HL-60 (cell line): Measurements from ENCODE around the gene UMPS.

Experiments
- DNase-seq, 2 experiments: peaks; one replicate each; pipeline ENCODE4 v3.0.0-alpha.2; 2010 to 2020; ENCODE audit warnings: low read depth in 1 of 2, low spot score in 1 of 2
- H3K27ac ChIP-seq: fragments of 250-450 bp; sonication (Bioruptor Pico); replicated peaks from 2 replicates; pipeline ENCODE4 v1.5.1; 2020; ENCODE audit warnings: mild to moderate bottlenecking, moderate library complexity
- H3K27me3 ChIP-seq: fragments of 250-450 bp; sonication (Bioruptor Pico); 2 replicates; pipeline ENCODE4 v1.5.1; 2021; ENCODE audit warnings: mild to moderate bottlenecking, moderate library complexity; ENCODE audit not compliant: insufficient read depth, poor library complexity, severe bottlenecking
- H3K4me3 ChIP-seq: replicated peaks from 2 replicates; pipeline ENCODE4 v1.5.1; 2011; ENCODE audit warnings: mild to moderate bottlenecking, control low read depth, low read length; ENCODE audit not compliant: insufficient read depth
- GABPA ChIP-seq: IDR thresholded peaks from 2 replicates; pipeline ENCODE4 v1.6.1; 2012; ENCODE audit warnings: low read depth
- POLR2AphosphoS5 ChIP-seq: IDR thresholded peaks from 2 replicates; pipeline ENCODE4 v1.6.1; 2012; ENCODE audit warnings: low read depth
- REST ChIP-seq: IDR thresholded peaks from 2 replicates; pipeline ENCODE4 v1.6.1; 2012; ENCODE audit warnings: low read depth; ENCODE audit not compliant: insufficient replicate concordance
- SPI1 ChIP-seq: IDR thresholded peaks from 2 replicates; pipeline ENCODE4 v1.6.1; 2012; ENCODE audit warnings: low read depth, mild to moderate bottlenecking, borderline replicate concordance
- TF ChIP-seq, protein P1 (sequence below): IDR thresholded peaks from one replicate; pipeline ENCODE4 v1.5.1; 2011; ENCODE audit warnings: low read length, control low read depth, inconsistent platforms; ENCODE audit not compliant: insufficient read depth

The UMPS gene

GRCh38 chr3:124694486-124694885, 35.8 kb upstream of the UMPS start:
- DNase-seq = no peak
- no peak overlapping the region for H3K27ac ChIP-seq
- no peak for TF ChIP-seq GABPA
- no peak overlapping the region for H3K4me3 ChIP-seq
- no peaks in the 10 kb centered on the region for H3K27me3 ChIP-seq

- Histone ChIP-seq H3K4me3 (no peak overlapping the region), H3K27ac (no peak overlapping the region), H3K27me3 (no peaks in the 10 kb centered on the region)
- DNase-seq = no peak
- TF ChIP-seq POLR2AphosphoS5 (no peak), SPI1 (no peak), GABPA (no peak), REST (no peak)
- TF ChIP-seq, protein P1, sequence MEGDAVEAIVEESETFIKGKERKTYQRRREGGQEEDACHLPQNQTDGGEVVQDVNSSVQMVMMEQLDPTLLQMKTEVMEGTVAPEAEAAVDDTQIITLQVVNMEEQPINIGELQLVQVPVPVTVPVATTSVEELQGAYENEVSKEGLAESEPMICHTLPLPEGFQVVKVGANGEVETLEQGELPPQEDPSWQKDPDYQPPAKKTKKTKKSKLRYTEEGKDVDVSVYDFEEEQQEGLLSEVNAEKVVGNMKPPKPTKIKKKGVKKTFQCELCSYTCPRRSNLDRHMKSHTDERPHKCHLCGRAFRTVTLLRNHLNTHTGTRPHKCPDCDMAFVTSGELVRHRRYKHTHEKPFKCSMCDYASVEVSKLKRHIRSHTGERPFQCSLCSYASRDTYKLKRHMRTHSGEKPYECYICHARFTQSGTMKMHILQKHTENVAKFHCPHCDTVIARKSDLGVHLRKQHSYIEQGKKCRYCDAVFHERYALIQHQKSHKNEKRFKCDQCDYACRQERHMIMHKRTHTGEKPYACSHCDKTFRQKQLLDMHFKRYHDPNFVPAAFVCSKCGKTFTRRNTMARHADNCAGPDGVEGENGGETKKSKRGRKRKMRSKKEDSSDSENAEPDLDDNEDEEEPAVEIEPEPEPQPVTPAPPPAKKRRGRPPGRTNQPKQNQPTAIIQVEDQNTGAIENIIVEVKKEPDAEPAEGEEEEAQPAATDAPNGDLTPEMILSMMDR = no peak
Observed at GRCh38 chr3:124695369-124695768, 34.9 kb upstream of the UMPS start.

DNA sequence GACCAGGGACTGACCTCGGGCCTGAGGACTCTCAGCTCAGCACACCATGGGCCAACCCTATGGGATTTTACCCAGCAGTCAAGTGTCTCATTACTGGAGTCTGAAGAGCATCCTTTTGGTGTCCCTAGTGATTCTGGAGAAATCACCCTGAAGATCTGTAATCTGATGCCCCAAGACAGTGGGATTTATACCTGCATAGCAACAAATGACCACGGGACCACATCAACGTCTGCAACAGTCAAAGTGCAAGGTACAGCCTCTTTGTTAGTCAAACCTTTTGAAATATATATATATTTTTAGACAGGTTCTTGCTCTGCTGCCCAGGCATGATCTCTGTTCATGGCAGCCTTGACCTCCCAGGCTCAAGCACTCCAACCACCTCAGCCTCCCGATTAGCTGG, 34.2 kb upstream of the UMPS start:
- DNase-seq = no peak
- Histone ChIP-seq H3K4me3 (no peak overlapping the region), H3K27ac (no peak overlapping the region), H3K27me3 (no peaks in the 10 kb centered on the region)
- TF ChIP-seq SPI1 (no peak), REST (no peak), POLR2AphosphoS5 (no peak)
- TF ChIP-seq, protein P1 = no peak

DNA sequence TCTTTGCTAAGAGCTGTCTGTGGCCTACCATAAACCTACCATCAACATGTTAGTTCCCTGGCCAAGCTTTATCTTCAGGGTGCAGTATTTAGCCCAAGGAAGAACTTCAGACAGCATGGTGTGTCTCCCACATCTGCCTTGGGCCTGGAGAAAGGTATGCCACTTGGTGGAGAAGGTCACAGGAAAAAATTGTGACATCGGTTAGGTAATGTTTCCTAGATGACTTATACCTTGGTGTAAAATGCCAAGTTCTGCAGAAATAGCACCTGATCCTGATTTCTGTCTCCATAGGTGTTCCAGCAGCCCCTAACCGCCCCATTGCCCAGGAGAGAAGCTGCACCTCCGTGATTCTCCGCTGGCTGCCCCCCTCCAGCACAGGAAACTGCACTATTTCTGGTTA, 33.0 kb upstream of the UMPS start:
- DNase-seq = no peak
- TF ChIP-seq, protein P1 = no peak
- TF ChIP-seq POLR2AphosphoS5 (no peak), GABPA (no peak), REST (no peak), SPI1 (no peak)
- Histone ChIP-seq H3K27ac (no peak overlapping the region), H3K27me3 (no peaks in the 10 kb centered on the region), H3K4me3 (no peak overlapping the region)
